Stomach (tissue), 9 donors: Measurements from ENCODE around the gene CENPP. TPM values are rescaled to one million over a fixed set of nuclear protein-coding genes. Genes with fewer than 3 reads are reported as not detected.
"Not testable (repeated sequence)": the region's sequence is repeated elsewhere in the genome, so short reads cannot be mapped to it uniquely, and the experiment has no call there.

Source experiments
- DNase-seq, 2 donors: peaks; one replicate each; pipeline versions ENCODE4 v3.0.0 to v3.0.0-alpha.2; 2013 to 2019
- H3K27ac ChIP-seq, 5 donors: fragments of 200-600 bp in 4 of 5; sonication (generic) in 4 of 5; one replicate each; pipeline ENCODE4 v1.5.1; 2013 to 2019; ENCODE audit warnings: mild to moderate bottlenecking in 1 of 5, moderate library complexity in 1 of 5
- H3K27me3 ChIP-seq, 3 donors: fragments of 200-600 bp; sonication (generic); one replicate each; pipeline ENCODE4 v1.5.1; 2017 to 2019; ENCODE audit warnings: mixed run types in 1 of 3
- H3K36me3 ChIP-seq, 4 donors: fragments of 200-600 bp; sonication (generic); 1 replicate in 3 of 4; 2 replicates in 1 of 4; pipeline ENCODE4 v1.5.1; 2016 to 2019
- H3K4me1 ChIP-seq, 4 donors: fragments of 200-600 bp; sonication (generic); one replicate each; pipeline ENCODE4 v1.5.1; 2016 to 2019
- H3K4me3 ChIP-seq, 4 donors: fragments of 200-600 bp; sonication (generic) in 3 of 4; one replicate each; pipeline ENCODE4 v1.5.1; 2016 to 2019; ENCODE audit warnings: mild to moderate bottlenecking in 1 of 4
- H3K9me3 ChIP-seq, 4 donors: fragments of 200-600 bp; sonication (generic); one replicate each; pipeline ENCODE4 v1.5.1; 2016 to 2019
- EP300 ChIP-seq: sonication (generic); formaldehyde crosslinking; IDR thresholded peaks from one replicate; pipeline ENCODE4 v1.6.1; 2017; ENCODE audit warnings: antibody characterized with exemption
- POLR2A ChIP-seq, 4 donors: fragments of 450-650 bp; IDR thresholded peaks; one replicate each; pipeline ENCODE4 v1.6.1; 2016; ENCODE audit warnings: antibody characterized with exemption in 4 of 4, control low read depth in 2 of 4, mild to moderate bottlenecking in 1 of 4, moderate library complexity in 1 of 4
- POLR2AphosphoS5 ChIP-seq, 3 donors: sonication (generic); formaldehyde crosslinking; IDR thresholded peaks; one replicate each; pipeline ENCODE4 v1.6.1; 2016; ENCODE audit warnings: antibody characterized with exemption in 3 of 3
- WGBS, 5 donors: extraction: QIAGEN DNeasy Blood & Tissue Kit in 3 of 5; methylation state at CpG; one replicate each; pipeline versions ENCODE4 v1.1.5 to v1.1.7; 2013 to 2018; 5-methylcytosine and 5-hydroxymethylcytosine counted together
- intact Hi-C: fragments of 100-400 bp; cut with DNase I; formaldehyde crosslinking; loops from one replicate; pipeline ENCODE4 v1.15.1; 2023; ENCODE audit warnings: low total_unique reads
- polyA plus RNA-seq, 3 donors: library from polyadenylated mRNA; stranded (reverse); fragments of 200-250 nt; gene quantifications; one replicate each; pipeline ENCODE4 v1.2.3, GENCODE V29; 2013
- total RNA-seq, 5 donors: library from RNA; depleted of rRNA; stranded (reverse); fragments of >200 nt; gene quantifications; one replicate each; pipeline versions ENCODE4 v1.1.0 to v1.2.3, GENCODE V29; 2014 to 2016
- TF ChIP-seq, protein P1 (sequence below), 7 experiments: fragments of 450-650 bp in 4 of 7; fragments of 200-600 bp in 3 of 7; sonication (generic) in 3 of 7; IDR thresholded peaks; one replicate each; pipeline ENCODE4 v1.5.1; 2016 to 2019; ENCODE audit warnings: antibody characterized with exemption in 7 of 7, control low read depth in 2 of 7, mild to moderate bottlenecking in 1 of 7
- donor health status: healthy with polysubstance abuse.
- donor health status: Bipolar disorder and iron deficiency.
- donor health status: healthy.

CENPP gene
- total and polyA plus RNA-seq, 8 donors, result 1.3 to 37.9 (median 3.2) TPM

DNA sequence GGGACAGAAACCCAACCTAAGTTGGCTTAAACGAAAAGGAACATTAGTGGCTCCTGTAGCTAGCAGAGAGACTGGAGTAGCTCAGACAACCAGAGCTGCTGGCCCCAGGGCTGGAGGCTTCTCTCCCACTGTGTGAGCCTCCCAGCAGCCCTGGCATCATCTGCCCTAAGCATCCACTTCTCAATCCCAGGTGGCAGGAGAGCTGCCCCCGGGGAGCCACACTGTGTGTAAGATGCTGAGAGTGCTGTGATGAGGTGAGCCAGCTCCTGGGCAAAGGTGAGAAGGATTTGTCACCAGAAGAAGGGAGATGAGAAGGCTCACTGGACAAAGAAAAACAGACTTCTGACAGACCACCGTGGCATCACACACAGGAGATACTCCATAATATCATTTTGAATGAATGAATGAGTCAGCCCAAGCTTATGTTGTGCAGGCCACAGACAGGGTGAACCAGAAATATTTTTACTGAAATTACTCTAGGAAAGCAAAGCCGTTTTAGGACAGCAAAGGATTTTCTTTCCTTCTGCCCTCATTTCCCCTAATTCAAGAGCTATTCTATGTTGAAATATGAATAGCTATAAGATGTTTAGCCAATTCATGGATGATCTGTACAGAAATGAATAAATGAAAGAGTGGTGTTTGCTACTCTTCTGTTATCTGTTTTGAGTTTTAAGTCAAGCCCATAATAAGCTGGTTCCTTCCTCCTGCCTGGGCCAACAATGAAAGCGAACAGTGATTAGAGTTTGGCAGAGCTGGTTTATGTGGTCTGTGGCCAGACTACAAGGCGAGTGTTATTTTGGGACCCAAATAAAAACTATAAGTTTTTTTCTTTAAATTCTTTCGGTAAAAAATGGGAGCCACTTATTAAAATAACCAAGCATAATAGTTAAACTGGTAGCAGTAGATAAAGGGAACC, 267.5 kb downstream of the CENPP start:
- intact Hi-C loops, result no loop called here
- no peak for DNase-seq
- TF ChIP-seq, protein P1, sequence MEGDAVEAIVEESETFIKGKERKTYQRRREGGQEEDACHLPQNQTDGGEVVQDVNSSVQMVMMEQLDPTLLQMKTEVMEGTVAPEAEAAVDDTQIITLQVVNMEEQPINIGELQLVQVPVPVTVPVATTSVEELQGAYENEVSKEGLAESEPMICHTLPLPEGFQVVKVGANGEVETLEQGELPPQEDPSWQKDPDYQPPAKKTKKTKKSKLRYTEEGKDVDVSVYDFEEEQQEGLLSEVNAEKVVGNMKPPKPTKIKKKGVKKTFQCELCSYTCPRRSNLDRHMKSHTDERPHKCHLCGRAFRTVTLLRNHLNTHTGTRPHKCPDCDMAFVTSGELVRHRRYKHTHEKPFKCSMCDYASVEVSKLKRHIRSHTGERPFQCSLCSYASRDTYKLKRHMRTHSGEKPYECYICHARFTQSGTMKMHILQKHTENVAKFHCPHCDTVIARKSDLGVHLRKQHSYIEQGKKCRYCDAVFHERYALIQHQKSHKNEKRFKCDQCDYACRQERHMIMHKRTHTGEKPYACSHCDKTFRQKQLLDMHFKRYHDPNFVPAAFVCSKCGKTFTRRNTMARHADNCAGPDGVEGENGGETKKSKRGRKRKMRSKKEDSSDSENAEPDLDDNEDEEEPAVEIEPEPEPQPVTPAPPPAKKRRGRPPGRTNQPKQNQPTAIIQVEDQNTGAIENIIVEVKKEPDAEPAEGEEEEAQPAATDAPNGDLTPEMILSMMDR (IDR thresholded peaks at IDR 0.05), result no peak
- TF ChIP-seq POLR2A (IDR thresholded peaks at IDR 0.05) (no peak), POLR2AphosphoS5 (IDR thresholded peaks at IDR 0.05) (no peak)
- H3K9me3 ChIP-seq, result no peaks in the 10 kb centered on the region
- H3K4me3 ChIP-seq, result no peak overlapping the region
- no peaks in the 10 kb centered on the region for H3K27me3 ChIP-seq
- H3K36me3 ChIP-seq, result no peaks in the 10 kb centered on the region
- WGBS, 5 donors, result 38 to 58% (median 51%) methylated on average over 7 of the region's 7 CpGs
- no peak overlapping the region for H3K27ac ChIP-seq
- H3K4me1 ChIP-seq, result peaks cover 0 to 48% (median 12%) of the 10 kb centered on the region in 4 donors

DNA sequence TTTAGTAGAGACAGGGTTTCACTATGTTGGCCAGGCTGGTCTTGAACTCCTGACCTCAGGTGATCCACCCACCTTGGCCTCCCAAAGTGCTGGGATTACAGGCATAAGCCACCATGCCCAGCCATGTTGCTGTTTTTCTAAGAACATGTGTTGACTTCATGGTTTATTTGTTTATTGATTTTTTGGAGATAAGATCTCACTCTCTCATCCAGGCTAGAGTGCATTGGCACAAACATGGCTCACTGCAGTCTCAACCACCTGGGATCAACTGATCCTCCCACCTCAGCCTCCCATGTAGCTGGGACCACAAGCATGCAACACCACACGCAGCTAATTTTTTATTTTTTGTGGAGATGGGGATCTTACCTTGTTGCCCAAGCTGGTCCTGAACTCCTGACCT, 269.3 kb downstream of the CENPP start:
- peaks cover 0 to 48% (median 19%) of the 10 kb centered on the region in 4 donors for H3K4me1 ChIP-seq
- H3K27me3 ChIP-seq, H3K9me3 ChIP-seq, H3K27ac ChIP-seq, intact Hi-C loops, H3K36me3 ChIP-seq, DNase-seq, H3K4me3 ChIP-seq: not testable (repeated sequence)
- 96 to 100% (median 100%) methylated on average over 1 of the region's 1 CpG for WGBS, 5 donors

DNA sequence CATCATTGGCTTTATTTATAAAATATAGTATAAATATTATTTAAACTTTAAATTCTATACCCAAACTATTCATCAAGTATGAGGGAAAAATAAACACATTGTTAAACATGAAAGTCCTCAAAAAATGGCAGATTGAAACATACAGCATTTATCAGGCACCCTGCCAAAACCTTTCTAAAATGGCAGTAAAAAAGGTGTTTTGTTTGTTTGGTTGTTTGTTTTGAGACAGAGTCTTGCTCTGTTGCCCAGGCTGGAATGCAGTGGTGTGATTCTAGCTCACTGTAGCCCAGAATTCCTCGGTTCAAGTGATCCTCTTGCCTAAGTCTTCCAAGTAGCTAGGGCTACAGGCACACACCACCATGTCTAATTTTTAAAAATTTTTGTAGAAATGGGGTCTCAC, 270.2 kb downstream of the CENPP start:
- no peaks in the 10 kb centered on the region for H3K27me3 ChIP-seq
- WGBS, 5 donors, result 70 to 98% (median 89%) methylated on average over 1 of the region's 1 CpG
- H3K4me1 ChIP-seq, result peaks cover 3 to 43% (median 21%) of the 10 kb centered on the region in 4 donors
- no peaks in the 10 kb centered on the region for H3K36me3 ChIP-seq
- no peak overlapping the region for H3K4me3 ChIP-seq
- intact Hi-C loops, result no loop called here
- no peaks in the 10 kb centered on the region for H3K9me3 ChIP-seq
- TF ChIP-seq, protein P1 (IDR thresholded peaks at IDR 0.05), result no peak
- TF ChIP-seq EP300, result no peak
- no peak for TF ChIP-seq POLR2A (IDR thresholded peaks at IDR 0.05)
- TF ChIP-seq POLR2AphosphoS5 (IDR thresholded peaks at IDR 0.05), result no peak
- H3K27ac ChIP-seq, result no peak overlapping the region
- DNase-seq, result no peak

- 83 to 95% (median 86%) methylated on average over 2 of the region's 2 CpGs for WGBS, 5 donors
- Histone ChIP-seq H3K4me3 (no peak overlapping the region), H3K9me3 (no peaks in the 10 kb centered on the region), H3K36me3 (no peaks in the 10 kb centered on the region), H3K27me3 (no peaks in the 10 kb centered on the region), H3K4me1 (peaks cover 3 to 40% (median 21%) of the 10 kb centered on the region in 4 donors), H3K27ac (peak overlapping the region in 2 of 5 donors; percentile 4 to 22)
- intact Hi-C loops, result no loop called here
- TF ChIP-seq, protein P1 (IDR thresholded peaks at IDR 0.05), result no peak
- TF ChIP-seq EP300, result no peak
- no peak for TF ChIP-seq POLR2A (IDR thresholded peaks at IDR 0.05)
- no peak for TF ChIP-seq POLR2AphosphoS5 (IDR thresholded peaks at IDR 0.05)
- no peak for DNase-seq
Measured at GRCh38 chr9:92598382-92598781, 272.6 kb downstream of the CENPP start.
